IMR-90 (cell line): Measurements from ENCODE around the gene CCDC167. TPM values are rescaled to one million over a fixed set of nuclear protein-coding genes. Genes with fewer than 3 reads are reported as not detected.

Experiments
- ATAC-seq: fragments of 200-7000 bp; cut with Tn5 transposase; 2 replicates; pipeline ENCODE4 v1.9.1; 2020; ENCODE audit warnings: low read depth, mild to moderate bottlenecking, moderate library complexity
- BruUV-seq: library from RNA; stranded (reverse); fragments of 400-500 nt; replicated peaks from 2 replicates; lab custom pipeline; 2021; lab: Mats Ljungman, UMichigan
- CTCF ChIA-PET: fragments of 300-600 bp; formaldehyde crosslinking; extraction: SDS; loops from one replicate; lab custom pipeline; 2021; ENCODE audit warnings: antibody characterized with exemption; lab: Yijun Ruan, JAX
- POLR2A ChIA-PET: fragments of 300-600 bp; sonication (Branson Sonifier 250); formaldehyde crosslinking; loops from one replicate; lab custom pipeline; 2022; ENCODE audit warnings: antibody characterized with exemption; ENCODE audit not compliant: unreplicated experiment; lab: Charles Lee
- DNase-seq: peaks from one replicate; pipeline ENCODE4 v3.0.0; 2013
- H2AFZ ChIP-seq: replicated peaks from 2 replicates; pipeline ENCODE3; 2013; ENCODE audit warnings: low read length, mild to moderate bottlenecking; ENCODE audit not compliant: poor library complexity
- H2AK5ac ChIP-seq: 2 replicates; pipeline ENCODE4 v1.6.1; 2013; ENCODE audit warnings: low read depth, low read length, inconsistent platforms
- H2AK9ac ChIP-seq: replicated peaks from 2 replicates; pipeline ENCODE3; 2013; ENCODE audit warnings: mild to moderate bottlenecking, low read depth, low read length, moderate library complexity; ENCODE audit not compliant: poor library complexity
- H2BK120ac ChIP-seq: 2 replicates; pipeline ENCODE4 v1.6.1; 2013; ENCODE audit warnings: low read depth, low read length, inconsistent platforms
- H2BK15ac ChIP-seq: 3 replicates; pipeline ENCODE4 v1.6.1; 2013; ENCODE audit warnings: low read depth, low read length, inconsistent platforms
- H2BK20ac ChIP-seq: 2 replicates; pipeline ENCODE4 v1.6.1; 2013; ENCODE audit warnings: low read depth, mild to moderate bottlenecking, inconsistent platforms, low read length, moderate library complexity
- H2BK5ac ChIP-seq: 2 replicates; pipeline ENCODE4 v1.6.1; 2013; ENCODE audit warnings: mild to moderate bottlenecking, low read depth, low read length, inconsistent platforms; ENCODE audit not compliant: poor library complexity, severe bottlenecking
- H3K14ac ChIP-seq: replicated peaks from 2 replicates; pipeline ENCODE4 v1.6.1; 2013; ENCODE audit warnings: low read depth, low read length, inconsistent platforms
- H3K18ac ChIP-seq: 2 replicates; pipeline ENCODE4 v1.6.1; 2013; ENCODE audit warnings: low read depth, low read length, control low read depth
- H3K23ac ChIP-seq: 2 replicates; pipeline ENCODE4 v1.6.1; 2013; ENCODE audit warnings: low read depth, low read length, inconsistent platforms
- H3K27ac ChIP-seq: 2 replicates; pipeline ENCODE4 v1.5.1; 2013; ENCODE audit warnings: mild to moderate bottlenecking, control low read depth, low read length; ENCODE audit not compliant: insufficient read depth
- H3K27me3 ChIP-seq: 2 replicates; pipeline ENCODE4 v1.6.1; 2013; ENCODE audit warnings: low read length; ENCODE audit not compliant: control insufficient read depth, insufficient read depth
- H3K36me3 ChIP-seq: 2 replicates; pipeline ENCODE4 v1.6.1; 2013; ENCODE audit warnings: low read length, mixed read lengths; ENCODE audit not compliant: control insufficient read depth, insufficient read depth
- H3K4ac ChIP-seq: 2 replicates; pipeline ENCODE4 v1.6.1; 2013; ENCODE audit warnings: low read depth, low read length, inconsistent platforms
- H3K4me1 ChIP-seq: 2 replicates; pipeline ENCODE4 v1.6.1; 2013; ENCODE audit warnings: low read length, mixed read lengths; ENCODE audit not compliant: control insufficient read depth, insufficient read depth
- H3K4me2 ChIP-seq: 2 replicates; pipeline ENCODE4 v1.6.1; 2013; ENCODE audit warnings: low read depth, mild to moderate bottlenecking, control low read depth, low read length, moderate library complexity
- H3K4me3 ChIP-seq: 2 replicates; pipeline ENCODE4 v1.5.1; 2013; ENCODE audit warnings: low read depth, mild to moderate bottlenecking, control low read depth, low read length, moderate library complexity; ENCODE audit not compliant: insufficient read depth
- H3K56ac ChIP-seq: 2 replicates; pipeline ENCODE4 v1.6.1; 2013; ENCODE audit warnings: low read length, inconsistent platforms; ENCODE audit not compliant: insufficient read depth; ENCODE audit errors: extremely low read depth
- H3K79me1 ChIP-seq, 2 experiments: 2 replicates each; pipeline ENCODE4 v1.6.1; 2013; ENCODE audit warnings: low read length in 2 of 2, inconsistent platforms in 1 of 2, low read depth in 1 of 2
- H3K9ac ChIP-seq: 2 replicates; pipeline ENCODE4 v1.6.1; 2013; ENCODE audit warnings: low read depth, low read length, control low read depth
- H3K9me1 ChIP-seq: 2 replicates; pipeline ENCODE4 v1.6.1; 2013; ENCODE audit warnings: low read length, inconsistent platforms; ENCODE audit not compliant: insufficient read depth
- H3K9me3 ChIP-seq: 2 replicates; pipeline ENCODE4 v1.6.1; 2013; ENCODE audit warnings: low read length; ENCODE audit not compliant: control insufficient read depth, insufficient read depth
- H4K20me1 ChIP-seq: 2 replicates; pipeline ENCODE4 v1.6.1; 2013; ENCODE audit warnings: low read length, inconsistent platforms; ENCODE audit not compliant: insufficient read depth
- H4K5ac ChIP-seq: 2 replicates; pipeline ENCODE4 v1.6.1; 2013; ENCODE audit warnings: mild to moderate bottlenecking, low read depth, low read length, control low read depth
- H4K8ac ChIP-seq, 2 experiments: 2 replicates each; pipeline ENCODE4 v1.6.1; 2013; ENCODE audit warnings: low read depth in 2 of 2, low read length in 2 of 2, control low read depth in 1 of 2, inconsistent platforms in 1 of 2
- H4K91ac ChIP-seq: 2 replicates; pipeline ENCODE4 v1.6.1; 2013; ENCODE audit warnings: low read depth, low read length, inconsistent platforms; ENCODE audit not compliant: insufficient read depth
- CEBPB ChIP-seq: IDR thresholded peaks from 2 replicates; pipeline ENCODE4 v1.6.1; 2012; ENCODE audit warnings: low read depth, low read length, improper control_type of control experiment
- CHD1 ChIP-seq: IDR thresholded peaks from 2 replicates; pipeline ENCODE4 v1.6.1; 2012; ENCODE audit warnings: low read depth, low read length, improper control_type of control experiment
- FOS ChIP-seq: fragments of 150-350 bp; IDR thresholded peaks from 2 replicates; pipeline ENCODE4 v1.6.1; 2016; ENCODE audit warnings: low read depth, low read length
- MAFK ChIP-seq: IDR thresholded peaks from 2 replicates; pipeline ENCODE4 v1.6.1; 2012; ENCODE audit warnings: low read depth, low read length, improper control_type of control experiment
- MAZ ChIP-seq: IDR thresholded peaks from 2 replicates; pipeline ENCODE4 v1.6.1; 2012; ENCODE audit warnings: low read depth, mild to moderate bottlenecking, low read length, improper control_type of control experiment, moderate library complexity, borderline replicate concordance
- MXI1 ChIP-seq: IDR thresholded peaks from 2 replicates; pipeline ENCODE4 v1.6.1; 2012; ENCODE audit warnings: low read depth, mild to moderate bottlenecking, low read length, moderate library complexity, borderline replicate concordance
- NFE2L2 ChIP-seq: fragments of 150-350 bp; IDR thresholded peaks from 2 replicates; pipeline ENCODE4 v1.6.1; 2016; ENCODE audit warnings: low read depth, mild to moderate bottlenecking, low read length
- POLR2A ChIP-seq: IDR thresholded peaks from 2 replicates; pipeline ENCODE4 v1.6.1; 2012; ENCODE audit warnings: mild to moderate bottlenecking, low read depth, low read length
- RAD21 ChIP-seq: IDR thresholded peaks from 2 replicates; pipeline ENCODE4 v1.6.1; 2012; ENCODE audit warnings: low read length, improper control_type of control experiment
- RFX5 ChIP-seq: IDR thresholded peaks from 2 replicates; pipeline ENCODE4 v1.8.0; 2012; ENCODE audit warnings: low read depth, mild to moderate bottlenecking, low read length, moderate library complexity
- SMC3 ChIP-seq: fragments of 150-350 bp; IDR thresholded peaks from 2 replicates; pipeline ENCODE4 v1.6.1; 2016; ENCODE audit warnings: low read depth, mild to moderate bottlenecking, antibody characterized with exemption, low read length, moderate library complexity
- WGBS, 2 experiments: methylation state at CpG; one replicate each; pipeline versions ENCODE4 v1.1.5 to v1.1.7; 2013; ENCODE audit warnings: missing lambda C conversion rate in 2 of 2; ENCODE audit not compliant: insufficient read length in 1 of 2; ENCODE audit errors: extremely low coverage in 2 of 2; 5-methylcytosine and 5-hydroxymethylcytosine counted together
- dilution Hi-C: fragments of 300-500 bp; cut with HindIII; formaldehyde crosslinking; loops from one replicate; pipeline ENCODE4 v1.14.3; 2018; ENCODE audit warnings: low sequenced_read_pairs; ENCODE audit not compliant: unreplicated experiment
- in situ Hi-C: fragments of 300-500 bp; cut with MboI; formaldehyde crosslinking; loops from 3 replicates; pipeline ENCODE4 v1.14.3; 2019; ENCODE audit warnings: low sequenced_read_pairs, inconsistent platforms, mixed read lengths
- intact Hi-C: fragments of 100-400 bp; cut with micrococcal nuclease; formaldehyde crosslinking; loops from 2 replicates; pipeline ENCODE4 v1.10.0; 2022
- polyA plus RNA-seq, 3 experiments: library from polyadenylated mRNA; depleted of rRNA; stranded (reverse); fragments of >200 nt; gene quantifications; 2 replicates each; pipeline ENCODE4 v1.2.3, GENCODE V29; 2012; ENCODE audit warnings: low replicate concordance in 1 of 3
- total RNA-seq: library from RNA; depleted of rRNA; stranded (reverse); fragments of >200 nt; gene quantifications from 2 replicates; pipeline ENCODE4 v1.2.3, GENCODE V29; 2012
- TF ChIP-seq, protein P1 (sequence below): conservative IDR thresholded peaks from 2 replicates; pipeline ENCODE4 v1.5.1; 2012; ENCODE audit warnings: mild to moderate bottlenecking, low read depth, low read length, improper control_type of control experiment
- TF ChIP-seq, protein P2 (sequence below): fragments of 150-350 bp; IDR thresholded peaks from 2 replicates; pipeline ENCODE4 v1.6.1; 2016; ENCODE audit warnings: low read depth, mild to moderate bottlenecking, low read length, moderate library complexity, borderline replicate concordance
- TF ChIP-seq, protein P3 (sequence below): fragments of 150-350 bp; IDR thresholded peaks from 2 replicates; pipeline ENCODE4 v1.6.1; 2017; ENCODE audit warnings: mild to moderate bottlenecking, antibody characterized with exemption, low read length, low read depth

The CCDC167 gene
- total and polyA plus RNA-seq, 2 of the 4 experiments (the other 2 are of a cell fraction): 35.8 to 96.8 TPM

DNA sequence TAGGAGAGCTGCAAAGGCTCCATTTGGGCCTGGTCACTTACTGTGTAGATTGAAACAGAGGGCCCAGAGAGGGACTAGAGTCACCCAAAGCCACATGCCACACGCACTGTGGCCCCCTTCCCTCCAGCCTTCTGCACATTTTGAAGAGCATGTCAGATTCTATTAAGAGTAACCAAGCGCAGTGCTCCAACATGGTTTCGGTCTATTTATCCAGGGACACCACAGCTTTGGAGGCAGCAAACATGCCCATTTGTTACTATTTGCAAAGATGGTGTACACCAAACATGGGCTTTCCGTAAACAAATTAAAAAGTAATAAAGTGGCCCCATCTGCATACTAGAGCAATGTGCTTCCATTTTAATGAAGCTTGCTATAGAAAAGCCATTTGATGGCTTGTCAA lies 43.7 kb upstream of the CCDC167 start:
- Histone ChIP-seq H3K23ac (no peak overlapping the region), H3K4me1 (peaks cover 5% of the 10 kb centered on the region; the same call in 1 of the 2 replicates), H3K4me2 (no peak overlapping the region), H3K9me1 (no peaks in the 10 kb centered on the region; the same call in 1 of the 2 replicates), H3K9me3 (no peaks in the 10 kb centered on the region), H3K36me3 (no peaks in the 10 kb centered on the region), H3K27ac (no peak overlapping the region), H3K79me1 (no peaks in the 10 kb centered on the region), H4K5ac (no peak overlapping the region), H2AK9ac (no peak overlapping the region), H2BK20ac (no peak overlapping the region), H2AK5ac (no peak overlapping the region), H4K91ac (no peak overlapping the region), H2BK5ac (no peak overlapping the region), H2AFZ (no peak overlapping the region), H3K9ac (no peak overlapping the region), H2BK120ac (no peak overlapping the region), H4K20me1 (no peaks in the 10 kb centered on the region), H3K18ac (no peak overlapping the region), H2BK15ac (no peak overlapping the region), H3K56ac (no peak overlapping the region), H3K4me3 (no peak overlapping the region), H3K14ac (no peak overlapping the region), H3K4ac (no peak overlapping the region), H3K27me3 (peaks cover 46% of the 10 kb centered on the region), H4K8ac (no peak overlapping the region)
- 95% methylated on average over 3 of the region's 4 CpGs; no CpG with 5 or more reads in 1 of the 2 experiments for WGBS, 2 experiments
- no TSS peak for BruUV-seq
- TF ChIP-seq SMC3: no peak
- TF ChIP-seq POLR2A: no peak
- TF ChIP-seq, protein P1, sequence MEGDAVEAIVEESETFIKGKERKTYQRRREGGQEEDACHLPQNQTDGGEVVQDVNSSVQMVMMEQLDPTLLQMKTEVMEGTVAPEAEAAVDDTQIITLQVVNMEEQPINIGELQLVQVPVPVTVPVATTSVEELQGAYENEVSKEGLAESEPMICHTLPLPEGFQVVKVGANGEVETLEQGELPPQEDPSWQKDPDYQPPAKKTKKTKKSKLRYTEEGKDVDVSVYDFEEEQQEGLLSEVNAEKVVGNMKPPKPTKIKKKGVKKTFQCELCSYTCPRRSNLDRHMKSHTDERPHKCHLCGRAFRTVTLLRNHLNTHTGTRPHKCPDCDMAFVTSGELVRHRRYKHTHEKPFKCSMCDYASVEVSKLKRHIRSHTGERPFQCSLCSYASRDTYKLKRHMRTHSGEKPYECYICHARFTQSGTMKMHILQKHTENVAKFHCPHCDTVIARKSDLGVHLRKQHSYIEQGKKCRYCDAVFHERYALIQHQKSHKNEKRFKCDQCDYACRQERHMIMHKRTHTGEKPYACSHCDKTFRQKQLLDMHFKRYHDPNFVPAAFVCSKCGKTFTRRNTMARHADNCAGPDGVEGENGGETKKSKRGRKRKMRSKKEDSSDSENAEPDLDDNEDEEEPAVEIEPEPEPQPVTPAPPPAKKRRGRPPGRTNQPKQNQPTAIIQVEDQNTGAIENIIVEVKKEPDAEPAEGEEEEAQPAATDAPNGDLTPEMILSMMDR: no peak
- no peak for TF ChIP-seq MXI1
- no peak for TF ChIP-seq MAZ
- TF ChIP-seq, protein P2, sequence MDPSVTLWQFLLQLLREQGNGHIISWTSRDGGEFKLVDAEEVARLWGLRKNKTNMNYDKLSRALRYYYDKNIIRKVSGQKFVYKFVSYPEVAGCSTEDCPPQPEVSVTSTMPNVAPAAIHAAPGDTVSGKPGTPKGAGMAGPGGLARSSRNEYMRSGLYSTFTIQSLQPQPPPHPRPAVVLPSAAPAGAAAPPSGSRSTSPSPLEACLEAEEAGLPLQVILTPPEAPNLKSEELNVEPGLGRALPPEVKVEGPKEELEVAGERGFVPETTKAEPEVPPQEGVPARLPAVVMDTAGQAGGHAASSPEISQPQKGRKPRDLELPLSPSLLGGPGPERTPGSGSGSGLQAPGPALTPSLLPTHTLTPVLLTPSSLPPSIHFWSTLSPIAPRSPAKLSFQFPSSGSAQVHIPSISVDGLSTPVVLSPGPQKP: no peak
- TF ChIP-seq RFX5: no peak
- TF ChIP-seq, protein P3, sequence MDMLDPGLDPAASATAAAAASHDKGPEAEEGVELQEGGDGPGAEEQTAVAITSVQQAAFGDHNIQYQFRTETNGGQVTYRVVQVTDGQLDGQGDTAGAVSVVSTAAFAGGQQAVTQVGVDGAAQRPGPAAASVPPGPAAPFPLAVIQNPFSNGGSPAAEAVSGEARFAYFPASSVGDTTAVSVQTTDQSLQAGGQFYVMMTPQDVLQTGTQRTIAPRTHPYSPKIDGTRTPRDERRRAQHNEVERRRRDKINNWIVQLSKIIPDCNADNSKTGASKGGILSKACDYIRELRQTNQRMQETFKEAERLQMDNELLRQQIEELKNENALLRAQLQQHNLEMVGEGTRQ: no peak
- TF ChIP-seq FOS: no peak
- TF ChIP-seq RAD21: no peak
- TF ChIP-seq MAFK: no peak
- no peak for TF ChIP-seq NFE2L2
- TF ChIP-seq CEBPB: no peak
- TF ChIP-seq CHD1: no peak
- dilution Hi-C loops (no loop called here), in situ Hi-C loops (no loop called here), intact Hi-C loops (no loop called here)
- no peak for DNase-seq
- no peak for ATAC-seq
- ChIA-PET POLR2A (interaction anchor here (0.6 kb wide), 1 partner anchor 23 kb away, joined by 3 read pairs; no protein-coding TSS in a partner anchor), CTCF (no interaction called here)
